ENCODE data around the gene TEX261.

GRCh38 chr2:70982971-70983370 is 11.7 kb downstream of the TEX261 start:
- TF ChIP-seq CTCF (IDR thresholded peaks at IDR 0.05) (no peak), POLR2A (IDR thresholded peaks at IDR 0.05) (no peak)

All from testis (tissue), 2 donors.